WTC11 (cell line): ENCODE data around the gene SETD7. TPM values are rescaled to one million over a fixed set of nuclear protein-coding genes. Genes with fewer than 3 reads are reported as not detected.

Source experiments
- ATAC-seq: fragments of 200-7000 bp; cut with Tn5 transposase; 2 replicates; pipeline ENCODE4 v1.10.0; 2021; ENCODE audit warnings: mild to moderate bottlenecking, moderate library complexity
- CTCF ChIA-PET: fragments of 300-600 bp; sonication (Branson Sonifier 250); formaldehyde crosslinking; loops from one replicate; lab custom pipeline; 2021; ENCODE audit warnings: antibody characterized with exemption; lab: Charles Lee
- POLR2A ChIA-PET: fragments of 350-600 bp; sonication (Branson Sonifier 250); formaldehyde crosslinking; loops from one replicate; lab custom pipeline; 2021; ENCODE audit warnings: antibody characterized with exemption; lab: Charles Lee
- DNase-seq: peaks from one replicate; pipeline ENCODE4 v3.0.0; 2021; ENCODE audit warnings: low spot score
- H3K27ac Mint-ChIP-seq: 2 replicates; pipeline ENCODE4 v1.8.0; 2021; ENCODE audit warnings: mixed read lengths
- H3K27me3 Mint-ChIP-seq: 2 replicates; pipeline ENCODE4 v1.8.0; 2021; ENCODE audit warnings: low read depth, mild to moderate bottlenecking, moderate library complexity, mixed read lengths
- H3K36me3 Mint-ChIP-seq: 2 replicates; pipeline ENCODE4 v1.8.0; 2021; ENCODE audit warnings: mixed read lengths
- H3K4me1 Mint-ChIP-seq: 2 replicates; pipeline ENCODE4 v1.8.0; 2022; ENCODE audit warnings: mixed read lengths
- H3K4me3 Mint-ChIP-seq: 2 replicates; pipeline ENCODE4 v1.8.0; 2021; ENCODE audit warnings: mild to moderate bottlenecking, moderate library complexity, mixed read lengths
- H3K9me3 Mint-ChIP-seq: 2 replicates; pipeline ENCODE4 v1.8.0; 2021; ENCODE audit warnings: mixed read lengths
- ARID4B ChIP-seq: sonication (generic); formaldehyde crosslinking; IDR thresholded peaks from 2 replicates; pipeline ENCODE4 v1.8.0; 2023; ENCODE audit warnings: missing genetic modification reagents, mild to moderate bottlenecking, borderline replicate concordance
- ATF3 ChIP-seq: sonication (generic); formaldehyde crosslinking; conservative IDR thresholded peaks from 2 replicates; pipeline ENCODE4 v1.8.1; 2022; ENCODE audit warnings: mild to moderate bottlenecking, missing genetic modification reagents
- CDX4 ChIP-seq: fragments of 250-450 bp; sonication (Bioruptor Pico); IDR thresholded peaks from 2 replicates; pipeline ENCODE4 v1.9.0; 2021; ENCODE audit warnings: moderate library complexity, mild to moderate bottlenecking, inconsistent platforms, borderline replicate concordance
- CREB1 ChIP-seq: sonication (generic); formaldehyde crosslinking; IDR thresholded peaks from 2 replicates; pipeline ENCODE4 v1.8.0; 2023; ENCODE audit warnings: mild to moderate bottlenecking, missing genetic modification reagents
- NR1H2 ChIP-seq: sonication (generic); formaldehyde crosslinking; IDR thresholded peaks from 2 replicates; pipeline ENCODE4 v1.9.0; 2021; ENCODE audit warnings: mild to moderate bottlenecking, moderate library complexity, missing genetic modification reagents
- TCF7 ChIP-seq: sonication (generic); formaldehyde crosslinking; IDR thresholded peaks from 2 replicates; pipeline ENCODE4 v1.8.0; 2022; ENCODE audit warnings: mild to moderate bottlenecking, low read depth, missing genetic modification reagents, moderate library complexity
- USF1 ChIP-seq: sonication (generic); formaldehyde crosslinking; IDR thresholded peaks from 2 replicates; pipeline ENCODE4 v1.8.0; 2022; ENCODE audit warnings: mild to moderate bottlenecking, missing genetic modification reagents
- ZBTB21 ChIP-seq: sonication (generic); formaldehyde crosslinking; IDR thresholded peaks from 2 replicates; pipeline ENCODE4 v1.8.1; 2023; ENCODE audit warnings: mild to moderate bottlenecking, missing genetic modification reagents, borderline replicate concordance
- ZNF219 ChIP-seq: sonication (generic); formaldehyde crosslinking; IDR thresholded peaks from 2 replicates; pipeline ENCODE4 v1.8.0; 2023; ENCODE audit warnings: missing genetic modification reagents, mild to moderate bottlenecking, borderline replicate concordance
- ZNF263 ChIP-seq: sonication (generic); formaldehyde crosslinking; IDR thresholded peaks from 2 replicates; pipeline ENCODE4 v1.8.1; 2022; ENCODE audit warnings: low read depth, mild to moderate bottlenecking, moderate library complexity, missing genetic modification reagents
- ZNF317 ChIP-seq: sonication (generic); formaldehyde crosslinking; IDR thresholded peaks from 2 replicates; pipeline ENCODE4 v1.8.1; 2023; ENCODE audit warnings: low read depth, mild to moderate bottlenecking, moderate library complexity, missing genetic modification reagents, borderline replicate concordance
- ZNF671 ChIP-seq: fragments of 250-450 bp; sonication (Bioruptor Pico); IDR thresholded peaks from 2 replicates; pipeline ENCODE4 v1.8.0; 2021; ENCODE audit warnings: mild to moderate bottlenecking
- ZSCAN18 ChIP-seq: fragments of 250-450 bp; sonication (Bioruptor Pico); IDR thresholded peaks from 2 replicates; pipeline ENCODE4 v2.1.2; 2022; ENCODE audit warnings: mild to moderate bottlenecking, moderate library complexity
- total RNA-seq: library from RNA; stranded (reverse); gene quantifications from 3 replicates; pipeline ENCODE4 v1.2.3, GENCODE V29; 2021
- TF ChIP-seq, protein P1 (sequence below): sonication (generic); formaldehyde crosslinking; IDR thresholded peaks from 2 replicates; pipeline ENCODE4 v1.8.0; 2022; ENCODE audit warnings: missing genetic modification reagents
- TF ChIP-seq, protein P2 (sequence below): fragments of 250-450 bp; sonication (Bioruptor Pico); conservative IDR thresholded peaks from 2 replicates; pipeline ENCODE4 v1.9.0; 2021; ENCODE audit warnings: mild to moderate bottlenecking
- TF ChIP-seq, protein P3 (sequence below): fragments of 250-450 bp; sonication (Bioruptor Pico); IDR thresholded peaks from 2 replicates; pipeline ENCODE4 v1.9.0; 2021; ENCODE audit warnings: mild to moderate bottlenecking, borderline replicate concordance

The SETD7 gene
- total RNA-seq, 1 experiment from 2014 or later: 5.6 TPM

GRCh38 chr4:139562839-139563238, 6.8 kb upstream of the SETD7 start (continued):
- no peak for TF ChIP-seq ZNF263 (CRISPR knock-in tag)
- TF ChIP-seq USF1 (CRISPR knock-in tag): no peak
- TF ChIP-seq, protein P1, sequence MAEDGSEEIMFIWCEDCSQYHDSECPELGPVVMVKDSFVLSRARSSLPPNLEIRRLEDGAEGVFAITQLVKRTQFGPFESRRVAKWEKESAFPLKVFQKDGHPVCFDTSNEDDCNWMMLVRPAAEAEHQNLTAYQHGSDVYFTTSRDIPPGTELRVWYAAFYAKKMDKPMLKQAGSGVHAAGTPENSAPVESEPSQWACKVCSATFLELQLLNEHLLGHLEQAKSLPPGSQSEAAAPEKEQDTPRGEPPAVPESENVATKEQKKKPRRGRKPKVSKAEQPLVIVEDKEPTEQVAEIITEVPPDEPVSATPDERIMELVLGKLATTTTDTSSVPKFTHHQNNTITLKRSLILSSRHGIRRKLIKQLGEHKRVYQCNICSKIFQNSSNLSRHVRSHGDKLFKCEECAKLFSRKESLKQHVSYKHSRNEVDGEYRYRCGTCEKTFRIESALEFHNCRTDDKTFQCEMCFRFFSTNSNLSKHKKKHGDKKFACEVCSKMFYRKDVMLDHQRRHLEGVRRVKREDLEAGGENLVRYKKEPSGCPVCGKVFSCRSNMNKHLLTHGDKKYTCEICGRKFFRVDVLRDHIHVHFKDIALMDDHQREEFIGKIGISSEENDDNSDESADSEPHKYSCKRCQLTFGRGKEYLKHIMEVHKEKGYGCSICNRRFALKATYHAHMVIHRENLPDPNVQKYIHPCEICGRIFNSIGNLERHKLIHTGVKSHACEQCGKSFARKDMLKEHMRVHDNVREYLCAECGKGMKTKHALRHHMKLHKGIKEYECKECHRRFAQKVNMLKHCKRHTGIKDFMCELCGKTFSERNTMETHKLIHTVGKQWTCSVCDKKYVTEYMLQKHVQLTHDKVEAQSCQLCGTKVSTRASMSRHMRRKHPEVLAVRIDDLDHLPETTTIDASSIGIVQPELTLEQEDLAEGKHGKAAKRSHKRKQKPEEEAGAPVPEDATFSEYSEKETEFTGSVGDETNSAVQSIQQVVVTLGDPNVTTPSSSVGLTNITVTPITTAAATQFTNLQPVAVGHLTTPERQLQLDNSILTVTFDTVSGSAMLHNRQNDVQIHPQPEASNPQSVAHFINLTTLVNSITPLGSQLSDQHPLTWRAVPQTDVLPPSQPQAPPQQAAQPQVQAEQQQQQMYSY (CRISPR knock-in tag): no peak
- TF ChIP-seq ZSCAN18 (CRISPR knock-in tag): no peak
- TF ChIP-seq, protein P2, sequence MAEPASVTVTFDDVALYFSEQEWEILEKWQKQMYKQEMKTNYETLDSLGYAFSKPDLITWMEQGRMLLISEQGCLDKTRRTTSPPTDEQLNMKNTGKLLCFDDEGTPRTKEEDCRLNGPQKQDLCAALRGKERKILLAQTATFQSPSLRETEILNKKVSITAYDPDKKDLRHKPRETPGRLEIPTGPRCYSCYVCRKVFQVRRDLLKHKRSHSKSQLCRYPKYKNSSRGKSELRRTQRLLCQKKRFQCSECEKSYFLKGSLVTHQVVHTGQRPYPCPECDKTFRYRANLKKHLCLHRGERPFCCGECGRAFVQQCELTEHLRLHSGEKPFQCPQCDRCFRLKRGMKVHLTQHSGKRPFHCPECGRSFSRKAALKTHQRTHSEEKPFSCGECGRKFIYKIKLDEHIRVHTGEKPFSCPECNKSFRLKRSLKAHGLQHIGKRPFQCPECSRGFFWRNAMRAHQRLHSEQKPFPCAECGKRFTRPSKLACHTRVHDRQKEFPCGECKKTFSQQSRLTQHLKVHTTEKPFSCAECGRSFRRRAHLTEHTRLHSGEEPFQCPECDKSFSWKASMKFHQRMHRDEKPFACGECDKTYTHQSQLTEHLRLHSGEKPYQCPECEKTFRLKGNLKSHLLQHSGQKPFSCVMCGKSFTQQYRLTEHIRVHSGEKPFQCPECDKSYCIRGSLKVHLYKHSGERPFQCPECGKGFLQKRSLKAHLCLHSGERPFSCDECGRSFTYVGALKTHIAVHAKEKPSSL: no peak
- TF ChIP-seq ZNF317 (CRISPR knock-in tag): no peak
- TF ChIP-seq, all 79 proteins: peak for 0

GRCh38 chr4:139562067-139562684, 6.2 kb upstream of the SETD7 start:
- ChIA-PET POLR2A (no interaction called here), CTCF (no interaction called here)
- no peaks in the 10 kb centered on the region for H3K36me3 Mint-ChIP-seq
- no peak overlapping the region for H3K27ac Mint-ChIP-seq
- no peaks in the 10 kb centered on the region for H3K9me3 Mint-ChIP-seq
- H3K27me3 Mint-ChIP-seq: peaks cover 50% of the 10 kb centered on the region
- H3K4me1 Mint-ChIP-seq: peaks cover 26% of the 10 kb centered on the region
- DNase-seq (no peak), ATAC-seq (no peak)
- H3K4me3 Mint-ChIP-seq: no peak overlapping the region
- TF ChIP-seq, protein P3, sequence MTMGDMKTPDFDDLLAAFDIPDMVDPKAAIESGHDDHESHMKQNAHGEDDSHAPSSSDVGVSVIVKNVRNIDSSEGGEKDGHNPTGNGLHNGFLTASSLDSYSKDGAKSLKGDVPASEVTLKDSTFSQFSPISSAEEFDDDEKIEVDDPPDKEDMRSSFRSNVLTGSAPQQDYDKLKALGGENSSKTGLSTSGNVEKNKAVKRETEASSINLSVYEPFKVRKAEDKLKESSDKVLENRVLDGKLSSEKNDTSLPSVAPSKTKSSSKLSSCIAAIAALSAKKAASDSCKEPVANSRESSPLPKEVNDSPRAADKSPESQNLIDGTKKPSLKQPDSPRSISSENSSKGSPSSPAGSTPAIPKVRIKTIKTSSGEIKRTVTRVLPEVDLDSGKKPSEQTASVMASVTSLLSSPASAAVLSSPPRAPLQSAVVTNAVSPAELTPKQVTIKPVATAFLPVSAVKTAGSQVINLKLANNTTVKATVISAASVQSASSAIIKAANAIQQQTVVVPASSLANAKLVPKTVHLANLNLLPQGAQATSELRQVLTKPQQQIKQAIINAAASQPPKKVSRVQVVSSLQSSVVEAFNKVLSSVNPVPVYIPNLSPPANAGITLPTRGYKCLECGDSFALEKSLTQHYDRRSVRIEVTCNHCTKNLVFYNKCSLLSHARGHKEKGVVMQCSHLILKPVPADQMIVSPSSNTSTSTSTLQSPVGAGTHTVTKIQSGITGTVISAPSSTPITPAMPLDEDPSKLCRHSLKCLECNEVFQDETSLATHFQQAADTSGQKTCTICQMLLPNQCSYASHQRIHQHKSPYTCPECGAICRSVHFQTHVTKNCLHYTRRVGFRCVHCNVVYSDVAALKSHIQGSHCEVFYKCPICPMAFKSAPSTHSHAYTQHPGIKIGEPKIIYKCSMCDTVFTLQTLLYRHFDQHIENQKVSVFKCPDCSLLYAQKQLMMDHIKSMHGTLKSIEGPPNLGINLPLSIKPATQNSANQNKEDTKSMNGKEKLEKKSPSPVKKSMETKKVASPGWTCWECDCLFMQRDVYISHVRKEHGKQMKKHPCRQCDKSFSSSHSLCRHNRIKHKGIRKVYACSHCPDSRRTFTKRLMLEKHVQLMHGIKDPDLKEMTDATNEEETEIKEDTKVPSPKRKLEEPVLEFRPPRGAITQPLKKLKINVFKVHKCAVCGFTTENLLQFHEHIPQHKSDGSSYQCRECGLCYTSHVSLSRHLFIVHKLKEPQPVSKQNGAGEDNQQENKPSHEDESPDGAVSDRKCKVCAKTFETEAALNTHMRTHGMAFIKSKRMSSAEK: no peak
- TF ChIP-seq ZNF671 (CRISPR knock-in tag): no peak
- TF ChIP-seq CREB1: no peak
- TF ChIP-seq ZBTB21 (CRISPR knock-in tag): no peak
- TF ChIP-seq ATF3 (CRISPR knock-in tag): no peak
- TF ChIP-seq ZNF219 (CRISPR knock-in tag): no peak
- no peak for TF ChIP-seq ARID4B (CRISPR knock-in tag)
- TF ChIP-seq NR1H2 (CRISPR knock-in tag): no peak
- no peak for TF ChIP-seq TCF7 (CRISPR knock-in tag)
- no peak for TF ChIP-seq CDX4 (CRISPR knock-in tag)
